Measurements from ENCODE around the gene GRID2.

Gene GRID2

GRCh38 chr4:92776080-92776479, 472.3 kb downstream of the GRID2 start:
- DNase-seq = no peak

DNA sequence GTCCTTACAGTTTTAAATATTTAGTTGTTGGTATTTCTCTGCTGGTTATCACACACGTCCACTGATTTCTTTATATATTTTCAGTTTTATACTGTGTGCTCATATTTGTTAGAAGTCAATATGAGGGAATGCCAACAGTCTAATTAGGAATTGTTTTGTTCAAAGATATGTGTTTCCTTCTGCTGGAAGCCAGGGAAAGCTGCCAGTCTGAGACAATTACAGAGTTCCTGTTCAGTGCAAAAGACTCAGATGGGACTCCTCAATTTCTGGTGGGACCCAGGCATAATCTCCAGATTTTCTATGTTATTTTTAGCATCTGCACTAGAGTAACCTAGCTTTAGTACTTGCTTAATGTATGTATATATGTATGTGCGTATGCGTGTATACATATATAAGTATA, 486.0 kb downstream of the GRID2 start:
- DNase-seq = no peak

DNA sequence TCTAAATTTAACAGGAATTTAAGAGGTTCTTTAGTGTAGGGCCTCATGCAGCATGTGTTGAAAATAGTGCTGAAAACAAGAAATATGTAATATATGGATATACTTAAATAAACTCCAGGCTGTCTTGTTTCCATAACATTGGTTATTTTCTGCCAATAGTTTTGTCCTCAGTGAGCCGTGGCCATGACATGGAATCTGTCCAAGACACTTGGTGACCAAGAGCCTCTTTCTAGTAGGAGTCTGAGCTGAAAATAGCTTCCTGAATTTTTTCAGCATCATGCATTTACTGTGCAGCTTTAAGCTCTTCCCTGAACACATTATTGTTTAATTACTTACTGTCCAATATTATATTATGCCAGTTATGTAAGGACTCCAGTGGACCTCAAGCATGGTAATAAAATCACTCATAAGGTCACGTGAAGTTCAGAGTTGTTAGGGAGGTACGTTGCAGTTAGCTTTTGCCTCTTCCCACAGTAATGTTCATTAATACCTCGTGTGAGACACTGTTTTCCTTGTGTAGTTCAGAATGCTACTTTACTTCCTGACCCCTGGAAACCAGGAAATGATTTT, 488.2 kb downstream of the GRID2 start:
- DNase-seq = no peak

GRCh38 chr4:92809381-92809780, 505.6 kb downstream of the GRID2 start:
- no peak for DNase-seq

GRCh38 chr4:92812652-92813051, 508.9 kb downstream of the GRID2 start:
- no peak for DNase-seq

GRCh38 chr4:92814677-92815076, 510.9 kb downstream of the GRID2 start:
- DNase-seq = no peak

DNA sequence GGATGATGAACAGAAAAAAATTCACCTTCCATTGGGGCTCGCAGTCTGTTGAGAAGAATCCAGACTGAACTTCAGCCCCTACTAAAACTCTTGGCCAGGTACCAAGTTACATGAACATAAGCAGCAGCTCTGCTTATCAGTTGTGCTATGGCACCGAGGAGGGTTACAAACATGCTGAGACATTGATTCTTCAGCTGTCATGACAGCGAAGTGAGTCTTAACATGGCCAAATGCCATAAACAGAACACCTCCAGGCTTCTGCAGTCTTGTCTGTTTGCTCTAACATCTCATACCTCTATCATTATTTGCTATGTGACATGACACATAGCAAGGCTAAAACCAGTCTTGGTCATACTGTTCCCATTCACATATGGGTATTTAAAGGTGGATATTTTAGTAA, 521.5 kb downstream of the GRID2 start:
- DNase-seq = no peak

- no peak for DNase-seq
Observed at GRCh38 chr4:92825791-92826190, 522.0 kb downstream of the GRID2 start.

GRCh38 chr4:92830771-92831170, 527.0 kb downstream of the GRID2 start:
- no peak for DNase-seq

- no peak for DNase-seq
Observed at GRCh38 chr4:92840880-92841279, 537.1 kb downstream of the GRID2 start.

DNA sequence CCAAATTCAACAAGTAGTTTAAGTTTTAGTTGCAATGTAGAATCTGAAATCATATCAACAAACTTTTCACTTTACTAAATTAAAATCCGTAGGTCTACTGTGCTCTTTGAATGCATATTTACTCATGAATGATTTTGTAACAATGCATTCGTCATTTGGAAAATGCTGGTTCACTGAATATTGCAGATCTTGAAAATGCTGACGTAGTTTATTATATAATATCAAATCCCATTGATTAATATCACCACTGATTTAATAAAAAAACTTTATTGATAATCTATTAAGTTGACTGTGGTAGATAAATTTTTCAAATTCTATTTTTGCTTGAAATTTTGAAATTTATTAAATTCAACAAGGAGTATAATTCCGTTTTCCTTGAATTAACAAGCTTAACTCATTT, 540.0 kb downstream of the GRID2 start:
- no peak for DNase-seq

GRCh38 chr4:92847026-92847425, 543.3 kb downstream of the GRID2 start:
- DNase-seq = no peak

DNA sequence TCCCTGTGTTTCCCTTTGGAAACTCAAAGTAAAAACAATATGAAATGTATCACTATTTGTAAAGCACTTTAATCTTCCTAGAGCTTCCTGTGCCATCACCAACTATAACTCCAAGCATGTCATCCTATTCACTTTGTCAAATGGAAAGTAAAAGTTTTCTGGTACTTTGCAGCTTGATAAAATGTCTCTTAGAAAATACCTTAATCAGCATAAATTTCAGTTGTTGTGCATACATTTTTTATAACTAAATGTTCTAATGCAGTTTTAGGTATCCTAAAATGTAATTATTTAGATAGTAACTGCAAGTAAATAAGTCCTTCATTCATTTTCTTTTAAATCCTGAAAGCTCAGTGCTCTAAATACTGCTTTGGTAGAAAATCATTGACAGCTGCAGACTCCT, 558.7 kb downstream of the GRID2 start:
- DNase-seq = no peak

- DNase-seq = no peak
Observed at GRCh38 chr4:92864096-92864495, 560.3 kb downstream of the GRID2 start.

DNA sequence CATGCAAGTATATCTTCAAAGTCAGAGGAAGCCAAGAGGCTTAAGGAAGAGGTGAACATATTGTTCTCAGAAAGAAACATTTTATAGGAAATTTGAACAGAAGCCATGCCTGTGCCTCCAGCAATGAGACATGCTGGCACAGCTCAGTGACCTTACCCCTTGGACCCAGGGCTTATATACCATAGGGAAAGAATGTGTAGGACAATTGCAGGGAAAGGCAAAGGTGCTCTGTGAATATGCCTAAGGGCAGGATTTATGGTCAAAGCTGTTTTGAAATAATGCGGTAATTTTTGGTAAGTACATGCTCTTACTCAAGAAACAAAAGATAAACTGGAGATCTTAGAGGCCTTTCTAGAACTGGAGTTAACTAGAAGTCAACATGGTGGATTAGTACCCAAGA, 568.8 kb downstream of the GRID2 start:
- DNase-seq = no peak

DNA sequence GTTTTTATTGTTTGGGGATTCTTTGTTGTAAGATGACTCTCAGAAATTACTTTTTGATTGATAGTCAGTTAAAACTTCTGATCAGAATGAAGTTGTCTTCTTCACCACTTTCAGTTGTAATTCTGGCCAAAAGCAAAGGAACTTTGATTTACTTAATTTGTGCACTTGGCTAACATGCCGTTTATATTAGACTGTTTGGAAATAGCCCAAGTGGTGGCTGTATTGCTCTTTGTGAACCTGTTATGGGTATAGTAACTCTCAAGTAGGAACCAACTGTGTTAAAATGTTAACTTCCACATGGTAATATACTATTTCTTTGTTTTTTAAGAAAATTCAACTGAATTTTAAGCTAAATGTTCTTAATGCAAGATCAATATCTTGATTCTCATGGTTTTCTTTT, 581.9 kb downstream of the GRID2 start:
- no peak for DNase-seq

DNA sequence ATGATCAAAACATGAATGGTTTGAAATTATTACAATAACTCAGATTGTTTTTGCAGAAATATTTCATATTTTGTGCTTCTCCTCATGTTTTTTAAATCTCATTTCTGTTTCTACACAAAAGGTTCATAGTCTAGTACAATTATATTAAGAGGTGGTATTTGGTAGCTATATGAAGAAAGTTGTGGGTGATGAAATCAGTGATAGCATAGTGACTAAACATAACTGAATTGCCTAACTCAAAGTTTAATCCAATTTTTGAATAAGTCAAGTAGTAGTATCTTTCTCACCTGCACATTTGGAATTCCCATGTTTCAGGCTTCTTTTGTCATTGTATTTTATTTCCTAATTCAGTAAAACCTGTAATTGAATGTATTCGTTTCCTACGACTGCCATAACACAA, 648.7 kb downstream of the GRID2 start:
- DNase-seq = no peak

GRCh38 chr4:92952897-92953296, 649.1 kb downstream of the GRID2 start:
- DNase-seq = no peak

DNA sequence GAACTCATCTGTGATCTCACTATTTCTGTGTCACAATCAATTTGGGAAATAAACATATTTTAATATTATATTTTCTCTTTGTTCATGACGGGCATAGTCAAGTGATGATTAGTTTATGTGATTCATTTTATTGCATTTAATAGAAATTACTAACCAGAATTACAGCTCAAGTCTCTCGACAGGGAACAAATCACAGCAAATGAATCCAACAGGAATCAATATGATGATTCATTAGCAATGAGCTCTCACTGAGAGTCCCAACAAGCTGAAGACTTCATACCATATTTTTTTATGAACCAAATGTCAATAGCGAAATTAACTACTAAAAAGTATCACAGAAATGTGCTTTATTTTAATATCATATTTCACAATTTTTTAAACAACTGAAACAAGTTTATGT, 649.7 kb downstream of the GRID2 start:
- no peak for DNase-seq

DNA sequence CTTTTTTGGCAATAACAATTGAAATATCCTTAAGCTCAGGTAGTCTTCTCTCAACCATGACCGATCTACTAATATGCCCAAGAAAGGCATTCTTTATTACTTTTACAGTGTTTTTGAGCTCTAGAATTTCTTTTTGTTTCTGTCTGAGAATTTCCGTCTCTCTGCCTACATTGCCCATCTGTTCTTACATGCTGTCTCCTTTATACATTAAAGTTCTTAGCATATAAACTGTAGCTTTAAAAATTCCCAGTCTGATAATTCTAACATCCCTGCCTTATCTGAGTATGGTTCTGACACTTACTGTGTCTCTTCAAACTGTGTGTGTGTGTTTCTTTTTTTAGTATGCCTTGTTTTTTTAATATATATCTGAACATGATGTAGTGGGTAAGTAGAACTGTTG, 658.1 kb downstream of the GRID2 start:
- DNase-seq = no peak

DNA sequence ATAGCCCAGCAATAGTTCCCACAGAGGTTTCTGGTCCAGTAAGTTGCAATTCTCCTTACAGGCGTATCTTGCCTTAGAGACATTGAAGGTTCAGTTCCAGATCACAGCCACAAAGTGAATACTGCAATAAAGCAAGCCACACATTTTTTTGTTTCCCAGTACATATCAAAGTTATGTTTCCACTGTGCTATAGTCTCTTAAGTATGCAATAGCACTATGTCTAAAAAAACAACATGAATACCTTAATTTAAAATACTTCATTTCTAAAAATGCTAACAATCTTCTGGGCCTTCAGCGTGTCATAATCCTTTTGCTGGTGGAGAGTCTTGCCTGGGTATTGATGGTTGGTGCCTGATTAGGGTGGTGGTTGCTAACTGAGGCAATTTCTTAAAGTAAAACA, 659.1 kb downstream of the GRID2 start:
- no peak for DNase-seq

- no peak for DNase-seq
Observed at GRCh38 chr4:92968556-92968955, 664.8 kb downstream of the GRID2 start.

DNA sequence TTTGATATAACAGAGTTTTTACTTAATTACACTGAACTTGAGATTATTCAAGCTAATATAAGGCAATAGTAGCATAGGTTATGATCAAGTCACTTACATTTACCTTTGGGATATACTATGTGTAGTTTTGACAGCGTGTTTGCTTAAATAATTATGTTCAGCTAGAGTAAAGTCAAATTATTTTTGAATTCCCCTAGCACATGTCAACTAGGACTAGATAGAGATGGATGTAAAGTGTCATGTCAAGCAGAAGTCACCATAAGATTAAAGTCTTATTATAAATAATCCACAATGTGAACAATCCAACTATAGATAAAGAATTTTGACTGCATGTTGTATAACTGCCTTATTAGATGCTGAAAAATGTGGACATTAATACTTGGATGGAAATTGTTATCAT, 665.2 kb downstream of the GRID2 start:
- no peak for DNase-seq

DNA sequence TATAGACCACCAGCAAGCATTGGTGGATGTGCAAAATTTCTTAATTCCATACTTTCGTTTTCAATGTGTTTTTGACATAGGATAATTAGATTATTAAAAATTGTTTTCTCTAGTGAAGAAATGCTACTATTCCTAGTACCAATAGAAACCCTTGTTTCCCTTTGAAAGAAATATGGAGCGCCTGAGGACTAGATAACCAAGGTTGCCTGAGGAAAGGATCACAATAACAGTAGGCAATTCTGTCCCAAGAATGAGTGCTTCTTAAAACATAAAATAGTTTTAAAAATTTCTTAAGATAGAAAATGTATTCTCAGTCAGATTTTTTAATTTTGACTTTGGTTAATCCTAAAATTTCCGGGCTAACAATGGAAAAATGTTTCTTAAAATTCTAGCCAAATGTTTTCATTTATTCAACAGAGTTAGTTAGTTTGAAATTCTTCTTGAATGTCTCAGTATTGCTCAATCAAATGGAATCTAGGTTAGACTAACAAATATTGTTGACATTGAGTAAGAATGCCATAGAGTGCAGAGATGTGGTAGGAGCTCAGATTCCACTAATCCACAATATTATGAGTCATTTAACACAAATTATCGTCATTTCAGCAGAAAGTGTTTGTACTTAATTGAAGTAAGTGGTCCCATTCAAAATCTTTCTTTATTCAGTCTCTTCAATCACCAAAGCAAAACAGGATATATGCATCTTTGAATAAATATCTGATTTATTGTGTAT, 666.0 kb downstream of the GRID2 start:
- no peak for DNase-seq

- no peak for DNase-seq
Observed at GRCh38 chr4:92970996-92971395, 667.2 kb downstream of the GRID2 start.
